ENCODE measurements around the gene PTGDR2. TPM values are rescaled to one million over a fixed set of nuclear protein-coding genes. Genes with fewer than 3 reads are reported as not detected.

PTGDR2 gene
- polyA plus RNA-seq, 10 donors: 0.63 to 2.1 (median 1.2) TPM

- peak in 1 of 3 donors; percentile 16 for DNase-seq
Measured at GRCh38 chr11:60810569-60810968, 45.2 kb downstream of the PTGDR2 start.

GRCh38 chr11:60810151-60810550 lies 45.6 kb downstream of the PTGDR2 start:
- DNase-seq: no peak

GRCh38 chr11:60809691-60810090 lies 46.1 kb downstream of the PTGDR2 start:
- DNase-seq: no peak

- DNase-seq: no peak
Measured at GRCh38 chr11:60809249-60809648, 46.5 kb downstream of the PTGDR2 start.

GRCh38 chr11:60803273-60803936 lies 52.3 kb downstream of the PTGDR2 start:
- DNase-seq: no peak

GRCh38 chr11:60801194-60801593 lies 54.6 kb downstream of the PTGDR2 start:
- no peak for DNase-seq

Other genes with a start within 250 kb of the PTGDR2 start
- 10 to 100 TPM in 1 of 10 donors, 1 to 10 TPM in 9; 4.0 to 12.7 (median 6.0) TPM for gene MS4A8, start 156.3 kb downstream of the PTGDR2 start, polyA plus RNA-seq (ENCODE audit: insufficient read length in 10 of 10)
- gene MS4A18, start 131.2 kb downstream of the PTGDR2 start, polyA plus RNA-seq (ENCODE audit: insufficient read length in 10 of 10): not detected
- under 1 TPM in 2 of 10 donors, not detected in 8; 0.09 to 0.20 TPM for gene MS4A15, start 99.1 kb downstream of the PTGDR2 start, polyA plus RNA-seq (ENCODE audit: insufficient read length in 10 of 10)
- under 1 TPM in 1 of 10 donors, not detected in 9; 0.07 TPM for gene MS4A10, start 70.6 kb downstream of the PTGDR2 start, polyA plus RNA-seq (ENCODE audit: insufficient read length in 10 of 10)
- 10 to 100 TPM; 14.0 to 22.8 (median 18.4) TPM for gene CCDC86, start 13.8 kb downstream of the PTGDR2 start, polyA plus RNA-seq (ENCODE audit: insufficient read length in 10 of 10)
- gene ZP1, start 11.6 kb upstream of the PTGDR2 start, polyA plus RNA-seq (ENCODE audit: insufficient read length in 10 of 10): under 1 TPM in 4 of 10 donors, not detected in 6; 0.10 to 0.49 (median 0.30) TPM
- gene PRPF19, start 50.6 kb upstream of the PTGDR2 start, polyA plus RNA-seq (ENCODE audit: insufficient read length in 10 of 10): 10 to 100 TPM; 53.2 to 96.9 (median 63.3) TPM
- 100 to 1,000 TPM in 2 of 10 donors, 10 to 100 TPM in 8; 73.9 to 109 (median 94.8) TPM for gene TMEM109, start 58.2 kb upstream of the PTGDR2 start, polyA plus RNA-seq (ENCODE audit: insufficient read length in 10 of 10)
- 10 to 100 TPM; 28.4 to 46.5 (median 36.6) TPM for gene TMEM132A, start 68.5 kb upstream of the PTGDR2 start, polyA plus RNA-seq (ENCODE audit: insufficient read length in 10 of 10)
- gene SLC15A3, start 96.2 kb upstream of the PTGDR2 start, polyA plus RNA-seq (ENCODE audit: insufficient read length in 10 of 10): 10 to 100 TPM; 16.3 to 32.1 (median 24.4) TPM
- gene CD6, start 115.7 kb upstream of the PTGDR2 start, polyA plus RNA-seq (ENCODE audit: insufficient read length in 10 of 10): 10 to 100 TPM in 1 of 10 donors, 1 to 10 TPM in 5, under 1 TPM in 4; 0.43 to 10.6 (median 1.1) TPM
- 1 to 10 TPM in 1 of 10 donors, under 1 TPM in 9; 0.08 to 7.5 (median 0.12) TPM for gene CD5, start 246.5 kb upstream of the PTGDR2 start, polyA plus RNA-seq (ENCODE audit: insufficient read length in 10 of 10)

Data from muscle of back (tissue), 11 donors.